K562 (cell line): ENCODE results near the gene SYTL2.

Experiments used
- CBFA2T2 ChIP-seq: fragments of 450-650 bp; conservative IDR thresholded peaks from 2 replicates; pipeline ENCODE4 v1.6.1; 2017; ENCODE audit warnings: mild to moderate bottlenecking
- MAFG ChIP-seq: fragments of 450-650 bp; conservative IDR thresholded peaks from 2 replicates; pipeline ENCODE4 v1.6.1; 2016; ENCODE audit warnings: missing genetic modification characterization, missing compliant biosample characterization
- MYC ChIP-seq, 2 experiments: fragments of 250-450 bp in 1 of 2; sonication (Bioruptor Pico) in 1 of 2; IDR thresholded peaks; 2 replicates each; pipeline versions ENCODE4 v1.5.1 to v1.6.1; 2012 to 2021; ENCODE audit warnings: low read depth in 2 of 2, borderline replicate concordance in 1 of 2, improper control_type of control experiment in 1 of 2, low read length in 1 of 2, mild to moderate bottlenecking in 1 of 2, moderate library complexity in 1 of 2
- SRSF3 ChIP-seq: fragments of 200-400 bp; formaldehyde crosslinking; IDR thresholded peaks from 2 replicates; pipeline ENCODE4 v1.6.1; 2016; ENCODE audit warnings: mild to moderate bottlenecking, low read length, moderate library complexity; ENCODE audit not compliant: insufficient read depth
- TAF1 ChIP-seq: IDR thresholded peaks from 2 replicates; pipeline ENCODE4 v1.6.1; 2011; ENCODE audit warnings: mild to moderate bottlenecking, low read length, moderate library complexity; ENCODE audit not compliant: insufficient read depth, control insufficient read depth, severe bottlenecking; ENCODE audit errors: extremely low read depth
- ZKSCAN8 ChIP-seq: fragments of 200-800 bp; sonication (Bioruptor generic); IDR thresholded peaks from 2 replicates; pipeline ENCODE4 v1.6.1; 2016; ENCODE audit warnings: missing genetic modification characterization, missing compliant biosample characterization
- ZNF239 ChIP-seq: fragments of 250-450 bp; sonication (Bioruptor Pico); IDR thresholded peaks from 2 replicates; pipeline ENCODE4 v1.4.0; 2020; ENCODE audit warnings: mild to moderate bottlenecking
- ZNF41 ChIP-seq: fragments of 250-450 bp; sonication (Bioruptor Pico); conservative IDR thresholded peaks from 2 replicates; pipeline ENCODE4 v1.4.0; 2020; ENCODE audit warnings: mild to moderate bottlenecking
- TF ChIP-seq, protein P1 (sequence below): fragments of 200-800 bp; sonication (Bioruptor generic); IDR thresholded peaks from 2 replicates; pipeline ENCODE4 v1.6.1; 2016; ENCODE audit warnings: missing genetic modification characterization, missing compliant biosample characterization
- TF ChIP-seq, protein P2 (sequence below), 3 experiments: IDR thresholded peaks in 2 of 3; conservative IDR thresholded peaks in 1 of 3; 2 replicates each; pipeline ENCODE4 v1.5.1; 2011 to 2012; ENCODE audit warnings: low read length in 3 of 3, mild to moderate bottlenecking in 3 of 3, control low read depth in 2 of 3, improper control_type of control experiment in 1 of 3, inconsistent platforms in 1 of 3, low read depth in 1 of 3, mixed read lengths in 1 of 3, moderate library complexity in 1 of 3; ENCODE audit not compliant: insufficient read depth in 2 of 3
- TF ChIP-seq, protein P3 (sequence below): conservative IDR thresholded peaks from 2 replicates; pipeline ENCODE4 v1.6.1; 2011; ENCODE audit warnings: low read depth, mild to moderate bottlenecking, low read length; ENCODE audit not compliant: control insufficient read depth
- TF ChIP-seq, protein P4 (sequence below): fragments of 250-450 bp; sonication (Bioruptor Pico); IDR thresholded peaks from 2 replicates; pipeline ENCODE4 v1.5.0; 2020; ENCODE audit warnings: mild to moderate bottlenecking, borderline replicate concordance
- TF ChIP-seq, protein P5 (sequence below): sonication (generic); formaldehyde crosslinking; IDR thresholded peaks from 2 replicates; pipeline ENCODE4 v1.9.0; 2022; ENCODE audit warnings: mild to moderate bottlenecking, missing genetic modification reagents

DNA sequence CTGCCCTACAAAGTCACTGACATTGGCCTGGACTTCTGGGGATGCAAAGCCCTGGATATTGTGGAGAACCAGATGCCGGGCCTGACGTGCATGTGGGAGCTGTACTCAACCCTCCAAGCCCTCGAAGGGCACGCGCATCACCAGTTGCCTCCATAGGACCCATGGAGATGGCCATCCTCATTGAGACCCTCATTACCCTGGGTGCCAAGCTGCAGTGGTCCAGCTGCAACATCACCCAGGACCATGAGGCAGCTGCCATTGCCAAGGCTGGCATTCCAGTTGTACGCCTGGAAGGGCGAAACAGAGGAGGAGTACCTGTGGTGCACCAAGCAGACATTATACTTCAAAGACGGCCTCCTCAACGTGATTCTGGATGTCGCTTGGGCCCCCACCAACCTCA is 46.2 kb upstream of the SYTL2 start:
- TF ChIP-seq, protein P1, sequence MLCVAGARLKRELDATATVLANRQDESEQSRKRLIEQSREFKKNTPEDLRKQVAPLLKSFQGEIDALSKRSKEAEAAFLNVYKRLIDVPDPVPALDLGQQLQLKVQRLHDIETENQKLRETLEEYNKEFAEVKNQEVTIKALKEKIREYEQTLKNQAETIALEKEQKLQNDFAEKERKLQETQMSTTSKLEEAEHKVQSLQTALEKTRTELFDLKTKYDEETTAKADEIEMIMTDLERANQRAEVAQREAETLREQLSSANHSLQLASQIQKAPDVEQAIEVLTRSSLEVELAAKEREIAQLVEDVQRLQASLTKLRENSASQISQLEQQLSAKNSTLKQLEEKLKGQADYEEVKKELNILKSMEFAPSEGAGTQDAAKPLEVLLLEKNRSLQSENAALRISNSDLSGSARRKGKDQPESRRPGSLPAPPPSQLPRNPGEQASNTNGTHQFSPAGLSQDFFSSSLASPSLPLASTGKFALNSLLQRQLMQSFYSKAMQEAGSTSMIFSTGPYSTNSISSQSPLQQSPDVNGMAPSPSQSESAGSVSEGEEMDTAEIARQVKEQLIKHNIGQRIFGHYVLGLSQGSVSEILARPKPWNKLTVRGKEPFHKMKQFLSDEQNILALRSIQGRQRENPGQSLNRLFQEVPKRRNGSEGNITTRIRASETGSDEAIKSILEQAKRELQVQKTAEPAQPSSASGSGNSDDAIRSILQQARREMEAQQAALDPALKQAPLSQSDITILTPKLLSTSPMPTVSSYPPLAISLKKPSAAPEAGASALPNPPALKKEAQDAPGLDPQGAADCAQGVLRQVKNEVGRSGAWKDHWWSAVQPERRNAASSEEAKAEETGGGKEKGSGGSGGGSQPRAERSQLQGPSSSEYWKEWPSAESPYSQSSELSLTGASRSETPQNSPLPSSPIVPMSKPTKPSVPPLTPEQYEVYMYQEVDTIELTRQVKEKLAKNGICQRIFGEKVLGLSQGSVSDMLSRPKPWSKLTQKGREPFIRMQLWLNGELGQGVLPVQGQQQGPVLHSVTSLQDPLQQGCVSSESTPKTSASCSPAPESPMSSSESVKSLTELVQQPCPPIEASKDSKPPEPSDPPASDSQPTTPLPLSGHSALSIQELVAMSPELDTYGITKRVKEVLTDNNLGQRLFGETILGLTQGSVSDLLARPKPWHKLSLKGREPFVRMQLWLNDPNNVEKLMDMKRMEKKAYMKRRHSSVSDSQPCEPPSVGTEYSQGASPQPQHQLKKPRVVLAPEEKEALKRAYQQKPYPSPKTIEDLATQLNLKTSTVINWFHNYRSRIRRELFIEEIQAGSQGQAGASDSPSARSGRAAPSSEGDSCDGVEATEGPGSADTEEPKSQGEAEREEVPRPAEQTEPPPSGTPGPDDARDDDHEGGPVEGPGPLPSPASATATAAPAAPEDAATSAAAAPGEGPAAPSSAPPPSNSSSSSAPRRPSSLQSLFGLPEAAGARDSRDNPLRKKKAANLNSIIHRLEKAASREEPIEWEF (CRISPR knock-in tag): no peak
- no peak for TF ChIP-seq ZNF239 (CRISPR knock-in tag)
- TF ChIP-seq TAF1: no peak
- TF ChIP-seq, protein P2, sequence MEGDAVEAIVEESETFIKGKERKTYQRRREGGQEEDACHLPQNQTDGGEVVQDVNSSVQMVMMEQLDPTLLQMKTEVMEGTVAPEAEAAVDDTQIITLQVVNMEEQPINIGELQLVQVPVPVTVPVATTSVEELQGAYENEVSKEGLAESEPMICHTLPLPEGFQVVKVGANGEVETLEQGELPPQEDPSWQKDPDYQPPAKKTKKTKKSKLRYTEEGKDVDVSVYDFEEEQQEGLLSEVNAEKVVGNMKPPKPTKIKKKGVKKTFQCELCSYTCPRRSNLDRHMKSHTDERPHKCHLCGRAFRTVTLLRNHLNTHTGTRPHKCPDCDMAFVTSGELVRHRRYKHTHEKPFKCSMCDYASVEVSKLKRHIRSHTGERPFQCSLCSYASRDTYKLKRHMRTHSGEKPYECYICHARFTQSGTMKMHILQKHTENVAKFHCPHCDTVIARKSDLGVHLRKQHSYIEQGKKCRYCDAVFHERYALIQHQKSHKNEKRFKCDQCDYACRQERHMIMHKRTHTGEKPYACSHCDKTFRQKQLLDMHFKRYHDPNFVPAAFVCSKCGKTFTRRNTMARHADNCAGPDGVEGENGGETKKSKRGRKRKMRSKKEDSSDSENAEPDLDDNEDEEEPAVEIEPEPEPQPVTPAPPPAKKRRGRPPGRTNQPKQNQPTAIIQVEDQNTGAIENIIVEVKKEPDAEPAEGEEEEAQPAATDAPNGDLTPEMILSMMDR (IDR thresholded peaks at IDR 0.05 in 2 of 3, conservative IDR thresholded peaks at IDR 0.05 in 1 of 3; ENCODE audit: insufficient read depth in 2 of 3, low read depth in 1 of 3, low read length in 3 of 3): no peak
- TF ChIP-seq, protein P3, sequence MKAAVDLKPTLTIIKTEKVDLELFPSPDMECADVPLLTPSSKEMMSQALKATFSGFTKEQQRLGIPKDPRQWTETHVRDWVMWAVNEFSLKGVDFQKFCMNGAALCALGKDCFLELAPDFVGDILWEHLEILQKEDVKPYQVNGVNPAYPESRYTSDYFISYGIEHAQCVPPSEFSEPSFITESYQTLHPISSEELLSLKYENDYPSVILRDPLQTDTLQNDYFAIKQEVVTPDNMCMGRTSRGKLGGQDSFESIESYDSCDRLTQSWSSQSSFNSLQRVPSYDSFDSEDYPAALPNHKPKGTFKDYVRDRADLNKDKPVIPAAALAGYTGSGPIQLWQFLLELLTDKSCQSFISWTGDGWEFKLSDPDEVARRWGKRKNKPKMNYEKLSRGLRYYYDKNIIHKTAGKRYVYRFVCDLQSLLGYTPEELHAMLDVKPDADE: no peak
- TF ChIP-seq SRSF3: no peak
- no peak for TF ChIP-seq MYC (IDR thresholded peaks at IDR 0.05; ENCODE audit: low read depth, low read length)
- no peak for TF ChIP-seq MYC (CRISPR knock-in tag; IDR thresholded peaks at IDR 0.05; ENCODE audit: borderline replicate concordance, low read depth)
- TF ChIP-seq, protein P4, sequence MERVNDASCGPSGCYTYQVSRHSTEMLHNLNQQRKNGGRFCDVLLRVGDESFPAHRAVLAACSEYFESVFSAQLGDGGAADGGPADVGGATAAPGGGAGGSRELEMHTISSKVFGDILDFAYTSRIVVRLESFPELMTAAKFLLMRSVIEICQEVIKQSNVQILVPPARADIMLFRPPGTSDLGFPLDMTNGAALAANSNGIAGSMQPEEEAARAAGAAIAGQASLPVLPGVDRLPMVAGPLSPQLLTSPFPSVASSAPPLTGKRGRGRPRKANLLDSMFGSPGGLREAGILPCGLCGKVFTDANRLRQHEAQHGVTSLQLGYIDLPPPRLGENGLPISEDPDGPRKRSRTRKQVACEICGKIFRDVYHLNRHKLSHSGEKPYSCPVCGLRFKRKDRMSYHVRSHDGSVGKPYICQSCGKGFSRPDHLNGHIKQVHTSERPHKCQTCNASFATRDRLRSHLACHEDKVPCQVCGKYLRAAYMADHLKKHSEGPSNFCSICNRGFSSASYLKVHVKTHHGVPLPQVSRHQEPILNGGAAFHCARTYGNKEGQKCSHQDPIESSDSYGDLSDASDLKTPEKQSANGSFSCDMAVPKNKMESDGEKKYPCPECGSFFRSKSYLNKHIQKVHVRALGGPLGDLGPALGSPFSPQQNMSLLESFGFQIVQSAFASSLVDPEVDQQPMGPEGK: no peak
- no peak for TF ChIP-seq ZKSCAN8
- TF ChIP-seq, protein P5, sequence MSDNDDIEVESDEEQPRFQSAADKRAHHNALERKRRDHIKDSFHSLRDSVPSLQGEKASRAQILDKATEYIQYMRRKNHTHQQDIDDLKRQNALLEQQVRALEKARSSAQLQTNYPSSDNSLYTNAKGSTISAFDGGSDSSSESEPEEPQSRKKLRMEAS: no peak
- no peak for TF ChIP-seq ZNF41 (CRISPR knock-in tag)
- TF ChIP-seq CBFA2T2: no peak
- TF ChIP-seq MAFG (tag): no peak
